Activated CD4-positive, alpha-beta T cell treated with anti-CD3 and anti-CD28 coated beads, Interleukin-2, Interleukin-6, amounts not matched to agents 100 ng/mL and 50 ng/mL, durations not matched to agents 16 hours and 8 hours (primary cell): Measurements from ENCODE around the gene KRT82.
A peak's percentile ranks its signal among the peaks of the same experiment; 100 is the strongest.
"Not testable (repeated sequence)": the region's sequence is repeated elsewhere in the genome, so short reads cannot be mapped to it uniquely, and the experiment has no call there.

ENCODE experiments used
- DNase-seq: peaks from one replicate; pipeline ENCODE4 v3.0.0-alpha.2; 2020

The KRT82 gene

GRCh38 chr12:52358575-52359350 is 47.4 kb downstream of the KRT82 start:
- peak; percentile 13 for DNase-seq

DNA sequence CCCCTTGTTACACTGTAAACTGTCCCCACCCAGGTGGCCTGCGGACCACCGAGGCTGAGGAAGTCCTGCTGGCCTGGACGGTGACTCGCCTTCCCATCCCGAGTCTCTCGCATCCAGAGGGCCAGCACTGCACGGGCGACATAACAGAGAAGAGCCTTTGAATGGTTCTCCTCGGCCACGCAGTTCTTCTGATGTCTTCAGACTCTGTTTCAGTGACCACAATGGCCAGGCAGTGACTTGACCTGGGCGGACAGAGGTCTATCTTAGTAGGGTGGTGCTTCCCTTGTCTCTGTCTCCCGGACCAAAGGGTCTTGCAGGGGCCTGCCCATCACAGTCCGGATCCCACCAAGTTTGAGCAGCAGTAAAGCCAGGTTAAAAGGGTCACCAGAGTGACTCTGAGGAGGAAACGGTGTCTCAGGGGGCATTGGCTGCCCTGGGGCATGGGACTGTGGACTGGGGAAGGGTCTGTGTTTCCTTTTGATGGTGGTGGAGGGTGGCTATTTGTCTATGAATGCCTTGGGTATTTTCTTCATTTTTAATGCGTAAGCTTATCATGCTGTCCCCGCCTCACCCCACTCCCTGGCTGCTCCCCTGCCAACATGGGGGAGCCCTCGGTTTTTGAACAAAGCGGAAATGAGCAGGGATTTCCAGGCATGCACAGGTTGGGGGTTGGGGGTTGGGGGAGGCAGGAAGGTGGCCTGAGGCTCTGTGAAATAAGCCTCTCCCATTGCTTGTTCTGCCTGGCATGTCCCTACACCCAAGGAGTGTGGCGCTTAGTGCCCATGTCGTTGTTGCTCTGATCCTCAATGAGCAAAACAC is 49.2 kb downstream of the KRT82 start:
- no peak for DNase-seq

DNA sequence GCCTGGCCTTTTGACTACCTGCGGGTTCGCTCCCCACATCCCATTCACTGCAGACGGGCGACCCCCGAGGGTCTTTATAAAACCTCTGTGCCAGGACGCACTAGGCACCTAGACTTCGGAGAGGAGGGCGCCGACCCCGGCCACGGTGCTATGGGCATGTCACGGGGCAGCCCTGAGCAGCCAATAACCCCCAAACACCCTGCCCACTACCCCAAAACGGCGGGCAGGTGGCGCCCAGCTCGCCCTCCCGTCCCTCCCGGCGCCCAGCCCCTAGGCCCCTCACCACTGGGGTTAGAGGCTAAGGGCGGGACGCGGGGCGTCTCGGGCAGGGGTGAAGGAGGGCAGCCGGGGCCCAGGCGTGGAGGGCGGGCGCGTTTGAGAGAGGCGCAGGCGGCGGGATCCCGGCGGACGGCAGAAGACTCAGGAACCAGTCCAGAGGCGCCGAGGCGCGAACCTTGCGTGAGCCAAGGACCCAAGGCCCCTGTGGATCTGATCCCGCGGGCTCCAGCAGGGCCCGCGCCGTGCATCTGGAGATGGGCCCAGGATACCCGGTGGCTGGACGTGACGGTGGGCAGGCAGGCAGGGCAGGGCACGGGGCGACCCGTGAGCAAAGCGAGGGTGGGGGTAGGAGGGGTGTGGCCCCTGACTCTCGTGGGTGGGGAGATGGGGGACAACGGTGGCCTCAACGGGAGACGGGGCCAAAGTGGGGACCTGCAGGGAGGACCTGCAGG is 49.9 kb downstream of the KRT82 start:
- DNase-seq = no peak

- DNase-seq = no peak
Observed at GRCh38 chr12:52355176-52355575, 51.0 kb downstream of the KRT82 start.

- no peak for DNase-seq
Observed at GRCh38 chr12:52354200-52354599, 51.9 kb downstream of the KRT82 start.

DNA sequence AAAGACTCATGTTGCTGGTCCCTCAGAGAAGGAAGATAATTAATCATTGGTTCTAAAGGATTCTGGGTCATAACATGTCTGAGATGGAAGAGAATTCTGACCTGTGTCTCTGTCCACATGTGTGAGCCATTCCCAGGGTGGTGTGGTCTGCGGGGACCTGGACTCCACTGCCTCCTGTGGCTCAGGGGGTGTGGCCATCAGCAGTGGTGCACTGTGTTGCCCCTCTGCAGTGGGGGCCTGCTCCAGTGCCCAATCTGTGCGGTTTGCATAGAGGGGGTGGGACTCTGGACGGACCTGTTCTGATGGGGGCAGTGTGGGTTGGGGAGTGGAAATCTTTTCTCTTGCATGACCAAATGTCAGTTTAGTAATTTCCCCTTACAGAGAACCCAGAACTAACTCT is 52.4 kb downstream of the KRT82 start:
- no peak for DNase-seq

DNA sequence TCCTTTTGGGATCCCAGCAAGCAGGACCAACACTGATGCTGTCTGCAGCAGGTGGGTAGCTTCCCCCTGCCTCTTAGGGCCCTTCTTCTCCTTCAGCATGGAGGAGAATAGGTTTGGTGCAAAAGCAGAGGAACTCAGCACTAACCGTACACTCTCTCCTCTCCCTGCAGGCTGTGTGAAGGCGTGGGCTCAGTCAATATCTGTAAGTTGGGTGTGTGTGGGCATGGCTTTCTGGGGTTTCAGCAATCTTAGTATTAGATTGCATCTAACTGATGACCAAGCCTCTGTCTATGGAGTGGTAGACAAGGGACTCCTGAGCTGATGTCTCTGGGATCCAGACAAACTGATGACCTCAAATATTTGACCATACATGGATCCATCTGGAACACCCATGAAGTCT is 53.2 kb downstream of the KRT82 start:
- no peak for DNase-seq

- peak; percentile 56 for DNase-seq
Observed at GRCh38 chr12:52351196-52352059, 54.7 kb downstream of the KRT82 start.

DNA sequence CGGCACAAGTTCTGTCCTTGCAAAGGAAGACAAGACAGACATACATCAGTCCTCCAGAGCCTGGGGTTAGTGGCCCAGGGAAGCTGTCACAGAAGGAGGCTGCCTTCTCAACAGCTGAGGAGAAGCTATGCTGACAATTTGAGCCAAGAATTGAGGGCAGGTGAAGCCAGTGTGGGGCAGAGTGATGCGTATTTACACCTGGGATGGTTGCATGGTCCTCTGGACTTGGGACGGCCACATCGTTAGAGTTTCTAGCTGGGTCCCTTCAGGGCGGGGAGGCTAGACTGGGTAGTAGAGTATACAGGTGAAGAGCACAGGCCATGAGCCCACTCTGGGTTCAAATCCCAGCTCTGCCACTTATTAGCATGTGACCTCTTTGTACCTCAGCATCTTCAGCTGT is 55.3 kb downstream of the KRT82 start:
- no peak for DNase-seq

DNA sequence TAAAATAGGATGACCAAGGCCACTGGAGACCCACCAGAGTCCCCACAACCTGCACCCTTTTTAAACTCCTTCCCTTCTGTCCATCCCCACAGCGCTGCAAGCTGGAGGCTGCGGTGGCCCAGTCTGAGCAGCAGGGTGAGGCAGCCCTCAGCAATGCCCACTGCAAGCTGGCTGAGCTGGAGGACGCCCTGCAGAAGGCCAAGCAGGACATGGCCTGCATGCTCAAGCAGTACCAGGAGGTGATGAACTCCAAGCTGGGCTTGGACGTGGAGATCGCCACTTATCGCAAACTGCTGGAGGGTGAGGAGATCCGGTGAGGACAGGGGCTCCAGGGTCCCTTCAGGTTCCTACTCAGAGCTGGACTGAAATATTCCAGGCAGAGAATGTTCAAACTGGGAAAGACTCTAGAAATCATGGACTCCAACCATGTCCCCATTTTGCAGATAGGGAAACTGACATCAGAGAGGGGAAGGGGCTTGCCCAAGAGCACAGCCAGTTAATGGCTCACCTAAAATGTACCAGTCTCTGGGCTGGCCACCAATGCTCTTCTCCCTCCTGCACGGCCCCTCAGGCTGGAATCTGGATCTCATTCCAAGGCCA is 56.0 kb downstream of the KRT82 start:
- DNase-seq = no peak

DNA sequence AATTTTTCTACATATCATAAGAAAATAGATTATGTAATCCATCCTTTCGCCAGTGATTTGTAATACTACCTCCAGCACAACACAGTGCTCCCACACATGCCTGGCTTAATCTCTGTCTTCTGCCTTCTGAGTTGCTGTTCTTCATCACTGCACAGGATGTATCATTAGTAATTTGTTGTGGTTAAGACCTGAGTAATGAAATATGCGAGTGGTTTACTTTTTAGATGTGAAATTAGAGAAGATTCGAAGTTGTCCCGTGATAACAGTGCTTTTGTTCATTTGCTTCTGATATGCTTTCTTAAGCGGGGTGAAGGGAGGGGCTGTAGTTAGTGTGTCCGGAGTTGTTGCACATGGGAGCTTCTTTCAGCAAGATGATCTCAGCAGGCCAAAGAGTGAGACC is 56.9 kb downstream of the KRT82 start:
- DNase-seq = no peak

DNA sequence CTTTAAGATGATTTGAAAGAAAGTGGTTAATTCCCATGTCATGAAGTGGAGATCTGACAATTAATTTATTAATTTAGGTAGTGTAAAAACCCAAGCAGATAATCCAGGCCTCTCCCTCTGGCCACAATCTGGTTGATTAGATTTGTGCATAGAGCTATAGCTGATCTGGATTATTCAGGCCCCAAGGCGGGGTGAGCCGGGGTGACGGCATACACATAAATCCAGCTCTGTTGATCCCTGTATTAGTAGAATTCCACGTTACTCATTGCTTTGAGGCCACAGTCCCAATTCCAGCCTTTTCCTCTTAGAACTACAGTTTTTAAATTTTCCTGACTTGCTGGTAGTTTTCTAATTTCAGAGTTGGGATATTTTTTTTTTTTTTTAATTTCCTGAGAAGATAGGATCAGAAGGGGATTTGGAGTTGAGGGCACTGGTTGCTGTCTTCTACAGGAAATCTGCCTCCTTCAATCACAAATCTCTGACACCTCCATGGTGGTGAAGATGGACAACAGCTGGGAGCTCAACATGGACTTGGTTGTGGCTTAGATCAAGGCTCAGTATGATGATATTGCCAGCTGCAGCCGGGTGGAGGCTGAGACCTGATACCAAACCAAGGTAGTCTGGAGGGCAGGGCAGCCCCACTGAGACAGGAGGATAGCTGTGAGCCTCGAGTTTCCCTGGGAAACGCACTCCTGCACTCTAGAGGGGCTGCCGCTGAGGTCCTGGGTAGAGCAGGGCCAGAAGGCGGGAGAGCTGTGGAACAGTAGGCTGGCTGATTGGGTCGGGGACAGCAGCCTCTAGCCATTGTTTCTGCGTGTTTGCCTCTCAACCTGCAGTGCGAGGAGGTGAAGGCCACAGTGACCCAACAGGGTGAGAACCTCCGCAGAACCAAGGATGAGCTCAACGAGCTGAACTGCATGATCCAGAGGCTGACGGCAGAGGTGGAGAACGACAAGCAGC is 58.3 kb downstream of the KRT82 start:
- DNase-seq = no peak

GRCh38 chr12:52347016-52347415 is 59.1 kb downstream of the KRT82 start:
- no peak for DNase-seq

- DNase-seq = no peak
Observed at GRCh38 chr12:52346593-52346992, 59.5 kb downstream of the KRT82 start.

GRCh38 chr12:52345041-52345440 is 61.1 kb downstream of the KRT82 start:
- DNase-seq = not testable (repeated sequence)

DNA sequence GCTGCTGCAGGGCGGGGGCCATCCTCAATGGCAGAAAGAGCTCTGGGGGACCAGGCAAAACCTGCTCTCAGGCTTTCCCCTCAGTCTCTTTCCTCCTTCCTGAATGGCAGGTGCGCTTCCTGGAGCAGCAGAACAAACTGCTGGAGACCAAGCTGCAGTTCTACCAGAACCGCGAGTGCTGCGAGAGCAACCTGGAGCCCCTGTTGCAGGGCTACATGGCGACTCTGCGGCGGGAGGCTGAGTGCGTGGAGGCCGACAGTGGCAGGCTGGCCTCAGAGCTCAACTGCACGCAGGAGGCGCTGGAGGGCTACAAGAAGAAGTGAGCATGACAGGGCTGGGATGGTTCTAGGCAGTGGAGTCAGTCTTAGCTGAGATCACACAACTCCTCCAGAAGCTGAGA is 62.0 kb downstream of the KRT82 start:
- DNase-seq = no peak
